ENCODE measurements around the gene DUSP11. TPM values are rescaled to one million over a fixed set of nuclear protein-coding genes. Genes with fewer than 3 reads are reported as not detected.

DUSP11 gene
- total RNA-seq, result 10 to 100 TPM; 19.8 to 34.1 (median 25.3) TPM

GRCh38 chr2:73779467-73780236, at the start of gene DUSP11:
Gene DUSP11, minus strand, starts transcription at chr2:73780103. Its CDS starts 129 bp downstream, at chr2:73779974.
- peak within 1 kb of the TSS; percentile 74 to 94 (median 91) for H3K27ac ChIP-seq
- peak; percentile 95 to 99 for DNase-seq (ENCODE audit: low spot score in 2 of 2)
- peak within 1 kb of the TSS; percentile 75 to 88 (median 82) for H3K4me3 ChIP-seq
- peaks cover 0 to 26% (median 0%) of the 10 kb centered on the region in 3 donors for H3K36me3 ChIP-seq
- WGBS, 2 donors, result 0 to 1% methylated on average over 31 to 40 of the region's 40 CpGs
- peaks cover 0 to 19% (median 3%) of the 10 kb centered on the region in 4 donors for H3K4me1 ChIP-seq
- TF ChIP-seq CTCF (IDR thresholded peaks at IDR 0.05) (peak; percentile 88 to 93 (median 93)), EP300 (IDR thresholded peaks at IDR 0.05) (peak; percentile 61 to 97), POLR2A (IDR thresholded peaks at IDR 0.05) (peak; percentile 77 to 84)
- H3K27me3 ChIP-seq, result no peaks in the 10 kb centered on the region
- H3K9me3 ChIP-seq, result no peaks in the 10 kb centered on the region

GRCh38 chr2:73828818-73829570, 49.1 kb upstream of the DUSP11 start, which contains the start of gene STAMBP:
Gene STAMBP, plus strand, starts transcription at chr2:73828961. Its CDS starts 1,896 bp downstream, at chr2:73830857.
- Histone ChIP-seq H3K27ac (peak within 1 kb of the TSS; percentile 94 to 99 (median 98)), H3K36me3 (peaks cover 0 to 26% (median 0%) of the 10 kb centered on the region in 3 donors), H3K4me1 (peaks cover 0 to 59% (median 23%) of the 10 kb centered on the region in 4 donors), H3K9me3 (no peaks in the 10 kb centered on the region), H3K27me3 (no peaks in the 10 kb centered on the region), H3K4me3 (peak within 1 kb of the TSS; percentile 72 to 94 (median 80))
- TF ChIP-seq EP300 (IDR thresholded peaks at IDR 0.05) (peak; percentile 85 to 89), POLR2A (IDR thresholded peaks at IDR 0.05) (peak; percentile 44 to 69), CTCF (IDR thresholded peaks at IDR 0.05) (no peak)
- 0 to 1% methylated on average over 45 to 48 of the region's 48 CpGs for WGBS, 2 donors
- peak; percentile 93 to 98 for DNase-seq (ENCODE audit: low spot score in 2 of 2)

- peaks cover 0 to 21% (median 0%) of the 10 kb centered on the region in 3 donors for H3K36me3 ChIP-seq
- no peak for DNase-seq (ENCODE audit: low spot score in 2 of 2)
- WGBS, 2 donors, result 63% methylated on average over 4 of the region's 4 CpGs
- peak overlapping the region; percentile 94 to 99 (median 98) for H3K27ac ChIP-seq
- H3K4me3 ChIP-seq, result peak overlapping the region; percentile 72 to 94 (median 80)
- H3K9me3 ChIP-seq, result no peaks in the 10 kb centered on the region
- no peaks in the 10 kb centered on the region for H3K27me3 ChIP-seq
- no peak for TF ChIP-seq POLR2A (IDR thresholded peaks at IDR 0.05)
- TF ChIP-seq EP300 (IDR thresholded peaks at IDR 0.05), result no peak
- TF ChIP-seq CTCF (IDR thresholded peaks at IDR 0.05), result no peak
- H3K4me1 ChIP-seq, result peaks cover 0 to 56% (median 23%) of the 10 kb centered on the region in 4 donors
These were observed 48.5 kb upstream of the DUSP11 start for GRCh38 chr2:73828389-73828817.

- TF ChIP-seq CTCF (IDR thresholded peaks at IDR 0.05) (no peak), POLR2A (IDR thresholded peaks at IDR 0.05) (no peak), EP300 (IDR thresholded peaks at IDR 0.05) (no peak)
- Histone ChIP-seq H3K4me3 (peak overlapping the region in 2 of 4 donors; percentile 72 to 80), H3K9me3 (no peaks in the 10 kb centered on the region), H3K27me3 (no peaks in the 10 kb centered on the region), H3K4me1 (peaks cover 0 to 50% (median 23%) of the 10 kb centered on the region in 4 donors), H3K27ac (peak overlapping the region in 3 of 4 donors; percentile 94 to 98 (median 97)), H3K36me3 (peaks cover 0 to 16% (median 0%) of the 10 kb centered on the region in 3 donors)
- no peak for DNase-seq (ENCODE audit: low spot score in 2 of 2)
- 79 to 82% methylated on average over 9 of the region's 9 CpGs for WGBS, 2 donors
These were observed 47.9 kb upstream of the DUSP11 start for GRCh38 chr2:73827660-73828388.
